Measurements from ENCODE around the gene DLL1. TPM values are rescaled to one million over a fixed set of nuclear protein-coding genes. Genes with fewer than 3 reads are reported as not detected.

The DLL1 gene
- total RNA-seq, 5 donors from 2014 or later (not counting 1 experiment from before 2014, with no cell fraction given): 3.3 to 8.6 (median 4.7) TPM

DNA sequence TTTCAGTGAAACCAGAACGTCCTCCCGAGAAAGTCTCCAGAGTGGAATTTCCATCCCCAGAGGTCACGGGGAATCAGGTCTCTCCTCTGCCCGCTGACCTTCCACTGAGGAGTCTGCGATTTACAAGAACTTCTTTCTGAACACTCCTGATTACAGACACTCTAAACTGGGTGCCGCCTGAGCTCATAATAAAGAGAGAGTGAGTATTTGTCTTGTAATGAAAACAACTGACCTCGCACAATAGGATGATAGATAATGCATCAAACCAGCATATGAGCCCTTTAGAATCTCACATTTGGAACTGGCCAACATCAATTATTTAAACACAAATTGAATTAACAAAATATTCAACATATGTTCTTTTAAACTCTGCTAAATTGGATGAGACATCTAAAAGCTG lies 47.5 kb downstream of the DLL1 start:
- CTCF ChIA-PET: no interaction called here
- Mint-ChIP-seq H3K36me3 (no peaks in the 10 kb centered on the region), H3K4me3 (no peak overlapping the region), H3K27ac (no peak overlapping the region), H3K9me3 (no peaks in the 10 kb centered on the region), H3K27me3 (peaks cover 5 to 7% of the 10 kb centered on the region in 2 donors), H3K4me1 (no peaks in the 10 kb centered on the region)
- Histone ChIP-seq H3K9me3 (no peaks in the 10 kb centered on the region), H3K4me3 (ENCODE audit: control insufficient read depth in 1 of 2, extremely low read depth in 1 of 2, low read length in 1 of 2) (no peak overlapping the region), H3K27me3 (replicated peaks in 1 of 2; ENCODE audit: control insufficient read depth in 2 of 2, extremely low read depth in 1 of 2, insufficient read depth in 2 of 2, low read length in 1 of 2) (peaks cover 0 to 35% of the 10 kb centered on the region in 2 experiments), H3K27ac (ENCODE audit: low read length) (no peak overlapping the region), H3K4me1 (ENCODE audit: control insufficient read depth in 1 of 2, extremely low read depth in 1 of 2, insufficient read depth in 2 of 2, low read length in 2 of 2) (no peaks in the 10 kb centered on the region), H3K36me3 (ENCODE audit: control insufficient read depth in 2 of 2, extremely low read depth in 1 of 2, insufficient read depth in 1 of 2, low read length in 1 of 2) (no peaks in the 10 kb centered on the region)
- 50% methylated on average over 2 of the region's 7 CpGs for WGBS (ENCODE audit: insufficient coverage)
- POLR2A ChIA-PET: no interaction called here
- DNase-seq (no peak), ATAC-seq (replicated peaks in 1 of 4) (no peak)

DNA sequence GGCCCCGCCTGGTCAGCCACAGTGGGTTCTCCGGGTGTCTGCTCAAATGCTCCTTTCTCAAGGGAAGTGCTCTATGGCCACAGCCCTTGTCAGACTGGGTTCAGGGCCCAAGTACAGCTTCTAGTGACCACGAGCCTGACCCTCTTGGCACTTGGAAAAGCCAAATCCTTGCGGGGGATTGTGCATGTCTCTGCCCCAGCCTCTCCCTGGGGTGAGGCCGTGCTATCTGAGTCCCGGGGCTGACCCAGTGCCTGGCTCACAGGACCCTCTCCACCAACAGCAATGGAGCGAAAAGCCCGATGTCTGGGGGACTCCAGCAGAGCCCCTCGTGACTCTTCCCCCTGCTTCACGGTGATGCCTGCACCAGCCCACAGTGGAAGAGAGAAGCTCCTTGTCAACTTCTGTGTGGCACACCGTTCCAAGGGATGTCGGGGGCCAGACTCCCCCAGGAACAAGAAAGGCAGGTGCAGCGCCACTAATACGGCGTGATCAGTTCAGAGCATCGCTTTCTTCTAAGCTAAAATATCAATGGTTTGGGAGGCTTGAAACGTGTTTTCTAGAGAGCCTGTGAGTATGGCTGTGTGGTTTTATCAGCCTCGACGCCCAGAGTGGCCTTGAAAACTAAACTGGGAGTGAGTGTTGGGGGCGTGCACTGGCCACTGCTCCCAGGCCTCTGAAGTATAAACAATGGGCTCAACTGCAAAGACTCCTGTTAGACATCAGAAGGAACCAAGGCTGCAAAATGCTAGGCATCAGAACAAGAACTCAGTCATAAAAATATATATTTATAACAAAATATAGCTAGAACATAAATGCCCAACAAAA lies 51.9 kb downstream of the DLL1 start:
- Histone ChIP-seq H3K27me3 (replicated peaks in 1 of 2; ENCODE audit: control insufficient read depth in 2 of 2, extremely low read depth in 1 of 2, insufficient read depth in 2 of 2, low read length in 1 of 2) (peaks cover 0 to 25% of the 10 kb centered on the region in 2 experiments), H3K9me3 (no peaks in the 10 kb centered on the region), H3K27ac (ENCODE audit: low read length) (no peak overlapping the region), H3K36me3 (ENCODE audit: control insufficient read depth in 2 of 2, extremely low read depth in 1 of 2, insufficient read depth in 1 of 2, low read length in 1 of 2) (no peaks in the 10 kb centered on the region), H3K4me1 (ENCODE audit: control insufficient read depth in 1 of 2, extremely low read depth in 1 of 2, insufficient read depth in 2 of 2, low read length in 2 of 2) (no peaks in the 10 kb centered on the region), H3K4me3 (ENCODE audit: control insufficient read depth in 1 of 2, extremely low read depth in 1 of 2, low read length in 1 of 2) (no peak overlapping the region)
- H3K27me3 Mint-ChIP-seq: peaks cover 3 to 5% of the 10 kb centered on the region in 2 donors
- no peak for DNase-seq
- H3K4me1 Mint-ChIP-seq: no peaks in the 10 kb centered on the region
- ATAC-seq (replicated peaks in 1 of 4): no peak
- no peaks in the 10 kb centered on the region for H3K36me3 Mint-ChIP-seq
- ChIA-PET CTCF (no interaction called here), POLR2A (interaction anchor here in 1 of 2 donors (0.7 kb wide), 1 partner anchor 588 kb away, joined by 3 read pairs; no protein-coding TSS in a partner anchor)
- H3K27ac Mint-ChIP-seq: no peak overlapping the region
- WGBS (ENCODE audit: insufficient coverage): 70% methylated on average over 9 of the region's 20 CpGs
- H3K9me3 Mint-ChIP-seq: no peaks in the 10 kb centered on the region
- no peak overlapping the region for H3K4me3 Mint-ChIP-seq

DNA sequence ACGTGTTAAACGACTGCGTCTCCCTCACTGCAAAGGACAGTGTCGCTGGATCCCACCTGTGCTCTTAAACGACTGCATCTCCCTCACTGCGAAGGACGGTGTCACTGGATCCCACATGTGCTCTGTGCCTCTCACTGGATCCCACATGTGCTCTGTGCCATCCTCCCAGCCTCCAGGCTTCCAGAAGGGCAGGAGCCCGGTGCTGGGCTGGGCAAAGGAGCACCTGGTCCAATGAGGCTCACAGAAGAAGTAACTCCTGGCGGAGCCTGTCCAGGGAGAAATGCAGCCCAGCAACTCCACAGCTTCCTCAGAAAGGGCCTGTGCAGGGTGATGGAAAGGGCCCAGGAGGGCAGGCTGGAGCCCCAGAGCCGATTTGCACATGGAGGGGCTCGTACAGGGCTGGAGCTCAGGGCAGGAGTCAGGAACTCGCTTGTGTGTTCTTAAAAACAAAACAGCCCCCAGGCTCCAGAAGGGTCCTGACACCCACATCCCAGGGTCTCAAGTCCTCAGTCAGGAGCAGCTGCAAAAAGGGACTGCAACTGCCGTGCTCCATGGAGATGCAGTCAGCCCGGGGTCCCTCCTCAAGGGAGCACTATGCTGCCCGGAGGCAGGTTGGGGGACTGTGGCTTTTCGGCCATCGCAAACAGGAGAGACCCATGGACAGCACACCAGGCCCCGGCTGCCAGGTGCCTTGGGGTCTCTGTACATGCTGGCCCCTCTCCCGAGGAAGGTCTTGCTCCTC lies 52.7 kb downstream of the DLL1 start:
- H3K4me3 ChIP-seq (ENCODE audit: control insufficient read depth in 1 of 2, extremely low read depth in 1 of 2, low read length in 1 of 2): no peak overlapping the region
- ATAC-seq (replicated peaks in 1 of 4): no peak
- CTCF ChIA-PET: no interaction called here

DNA sequence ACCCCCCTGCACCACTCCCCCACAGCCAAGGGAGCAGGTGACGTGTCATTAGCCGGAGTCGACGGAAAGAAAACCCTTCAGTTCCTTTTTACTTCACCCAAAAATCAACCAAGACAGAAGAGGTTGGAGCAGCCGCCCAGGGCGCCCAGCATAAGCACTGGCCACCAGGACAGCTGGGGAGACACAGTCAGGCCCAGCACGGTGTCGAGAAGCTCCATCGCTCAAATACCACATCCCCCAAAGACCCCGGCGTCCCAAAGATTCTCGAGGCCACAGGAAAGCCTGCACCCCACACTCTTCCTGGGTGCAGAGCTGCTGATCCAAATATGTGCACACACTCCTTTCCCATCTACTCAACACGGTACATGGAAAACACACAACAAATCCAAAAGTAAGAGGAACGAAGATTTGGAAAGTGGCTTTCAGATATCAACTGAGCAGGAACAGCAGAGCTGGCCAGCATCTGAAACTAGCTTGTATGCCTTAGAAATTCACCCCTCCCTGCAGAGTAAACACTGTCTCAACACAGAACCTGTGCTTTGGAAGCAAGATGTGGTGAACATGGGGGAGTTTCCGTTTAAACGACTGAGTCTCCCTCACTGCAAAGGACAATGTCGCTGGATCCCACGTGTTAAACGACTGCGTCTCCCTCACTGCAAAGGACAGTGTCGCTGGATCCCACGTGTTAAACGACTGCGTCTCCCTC lies 54.6 kb downstream of the DLL1 start:
- Mint-ChIP-seq H3K4me3 (no peak overlapping the region), H3K4me1 (no peaks in the 10 kb centered on the region), H3K36me3 (no peaks in the 10 kb centered on the region), H3K27me3 (peaks cover 0 to 3% of the 10 kb centered on the region in 2 donors), H3K9me3 (no peaks in the 10 kb centered on the region), H3K27ac (no peak overlapping the region)
- H3K9me3 ChIP-seq: no peaks in the 10 kb centered on the region
- ChIA-PET CTCF (no interaction called here), POLR2A (no interaction called here)
- no peak for DNase-seq
- peaks cover 0 to 27% of the 10 kb centered on the region in 2 experiments for H3K27me3 ChIP-seq (replicated peaks in 1 of 2; ENCODE audit: control insufficient read depth in 2 of 2, extremely low read depth in 1 of 2, insufficient read depth in 2 of 2, low read length in 1 of 2)
- no peak for ATAC-seq (replicated peaks in 1 of 4)
- H3K27ac ChIP-seq (ENCODE audit: low read length): no peak overlapping the region
- no peak overlapping the region for H3K4me3 ChIP-seq (ENCODE audit: control insufficient read depth in 1 of 2, extremely low read depth in 1 of 2, low read length in 1 of 2)
- 75% methylated on average over 16 of the region's 24 CpGs for WGBS (ENCODE audit: insufficient coverage)
- H3K4me1 ChIP-seq (ENCODE audit: control insufficient read depth in 1 of 2, extremely low read depth in 1 of 2, insufficient read depth in 2 of 2, low read length in 2 of 2): no peaks in the 10 kb centered on the region
- H3K36me3 ChIP-seq (ENCODE audit: control insufficient read depth in 2 of 2, extremely low read depth in 1 of 2, insufficient read depth in 1 of 2, low read length in 1 of 2): no peaks in the 10 kb centered on the region

More for the DNA sequence above, 52.7 kb downstream of the DLL1 start:
- no peak overlapping the region for H3K27ac Mint-ChIP-seq
- no peaks in the 10 kb centered on the region for H3K4me1 Mint-ChIP-seq
- H3K36me3 Mint-ChIP-seq: no peaks in the 10 kb centered on the region
- H3K27me3 ChIP-seq (replicated peaks in 1 of 2; ENCODE audit: control insufficient read depth in 2 of 2, extremely low read depth in 1 of 2, insufficient read depth in 2 of 2, low read length in 1 of 2): peaks cover 0 to 22% of the 10 kb centered on the region in 2 experiments
- H3K9me3 Mint-ChIP-seq: no peaks in the 10 kb centered on the region
- POLR2A ChIA-PET: no interaction called here
- no peak overlapping the region for H3K27ac ChIP-seq (ENCODE audit: low read length)
- no peaks in the 10 kb centered on the region for H3K4me1 ChIP-seq (ENCODE audit: control insufficient read depth in 1 of 2, extremely low read depth in 1 of 2, insufficient read depth in 2 of 2, low read length in 2 of 2)
- H3K36me3 ChIP-seq (ENCODE audit: control insufficient read depth in 2 of 2, extremely low read depth in 1 of 2, insufficient read depth in 1 of 2, low read length in 1 of 2): no peaks in the 10 kb centered on the region
- H3K9me3 ChIP-seq: no peaks in the 10 kb centered on the region
- H3K4me3 Mint-ChIP-seq: no peak overlapping the region
- H3K27me3 Mint-ChIP-seq: peaks cover 1 to 3% of the 10 kb centered on the region in 2 donors
- no peak for DNase-seq
- WGBS (ENCODE audit: insufficient coverage): 74% methylated on average over 19 of the region's 19 CpGs

DNA sequence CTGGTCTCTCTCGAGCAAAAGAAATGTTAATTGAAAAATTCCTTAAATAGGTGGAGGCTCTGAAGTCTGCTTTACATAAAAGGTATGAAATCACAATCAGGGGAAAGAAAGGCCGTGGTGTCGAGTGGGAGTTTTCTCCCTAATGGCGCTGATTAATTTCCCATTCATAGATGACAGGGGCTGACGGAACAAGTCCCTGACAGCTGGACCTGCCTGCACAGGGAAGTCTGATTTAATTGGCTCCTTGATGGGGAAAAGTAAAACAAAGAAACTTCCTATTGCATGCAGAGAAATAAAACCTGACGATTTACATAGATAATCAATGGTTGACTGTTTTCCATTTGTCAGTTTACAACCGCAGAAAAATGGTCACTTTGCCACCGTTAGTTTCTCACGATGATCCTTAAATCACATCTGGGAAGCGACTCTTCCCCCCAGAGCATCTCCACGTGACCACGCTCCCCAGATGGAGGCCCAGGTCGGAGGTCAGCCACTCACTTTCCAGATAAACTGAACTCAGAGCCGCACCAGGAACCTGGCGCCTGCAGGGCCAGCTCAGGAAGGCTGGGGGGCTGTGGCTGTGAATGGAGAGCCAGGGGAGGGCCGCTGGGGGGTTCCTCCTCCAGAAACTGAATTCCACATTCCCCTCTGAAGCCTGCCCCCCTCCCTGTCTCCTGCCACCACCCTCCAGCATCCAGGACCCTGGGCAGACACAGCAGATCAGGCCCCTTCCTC lies 55.3 kb downstream of the DLL1 start:
- no peaks in the 10 kb centered on the region for H3K9me3 ChIP-seq
- Mint-ChIP-seq H3K4me1 (no peaks in the 10 kb centered on the region), H3K27ac (no peak overlapping the region), H3K36me3 (no peaks in the 10 kb centered on the region), H3K4me3 (no peak overlapping the region), H3K27me3 (peaks cover 0 to 3% of the 10 kb centered on the region in 2 donors), H3K9me3 (no peaks in the 10 kb centered on the region)
- H3K4me3 ChIP-seq (ENCODE audit: control insufficient read depth in 1 of 2, extremely low read depth in 1 of 2, low read length in 1 of 2): no peak overlapping the region
- H3K36me3 ChIP-seq (ENCODE audit: control insufficient read depth in 2 of 2, extremely low read depth in 1 of 2, insufficient read depth in 1 of 2, low read length in 1 of 2): no peaks in the 10 kb centered on the region
- DNase-seq (no peak), ATAC-seq (replicated peaks in 1 of 4) (no peak)
- H3K27me3 ChIP-seq (replicated peaks in 1 of 2; ENCODE audit: control insufficient read depth in 2 of 2, extremely low read depth in 1 of 2, insufficient read depth in 2 of 2, low read length in 1 of 2): peaks cover 0 to 30% of the 10 kb centered on the region in 2 experiments
- ChIA-PET CTCF (no interaction called here), POLR2A (no interaction called here)
- H3K27ac ChIP-seq (ENCODE audit: low read length): no peak overlapping the region
- H3K4me1 ChIP-seq (ENCODE audit: control insufficient read depth in 1 of 2, extremely low read depth in 1 of 2, insufficient read depth in 2 of 2, low read length in 2 of 2): no peaks in the 10 kb centered on the region
- 82% methylated on average over 9 of the region's 16 CpGs for WGBS (ENCODE audit: insufficient coverage)

DNA sequence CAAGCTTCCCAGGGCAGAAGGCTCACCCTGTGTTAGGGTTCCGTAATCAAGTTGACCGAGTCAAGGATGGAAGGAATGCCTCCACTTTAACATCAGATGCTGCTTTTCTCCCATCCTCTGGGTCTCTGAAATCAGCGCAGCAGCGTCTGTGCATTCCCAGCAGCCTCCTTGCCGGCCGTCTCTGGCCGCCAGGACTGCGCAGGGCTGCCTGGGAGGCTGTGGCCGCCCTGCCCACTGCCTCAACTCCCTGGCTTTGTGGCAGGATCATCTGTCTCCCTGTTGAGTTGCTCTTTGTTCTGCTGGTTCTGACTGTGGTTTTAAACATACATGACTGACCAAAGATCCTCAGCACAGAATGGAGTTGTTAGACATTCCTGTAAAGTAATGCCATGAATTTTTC lies 56.5 kb downstream of the DLL1 start:
- Histone ChIP-seq H3K4me3 (ENCODE audit: control insufficient read depth in 1 of 2, extremely low read depth in 1 of 2, low read length in 1 of 2) (no peak overlapping the region), H3K27ac (ENCODE audit: low read length) (no peak overlapping the region), H3K27me3 (replicated peaks in 1 of 2; ENCODE audit: control insufficient read depth in 2 of 2, extremely low read depth in 1 of 2, insufficient read depth in 2 of 2, low read length in 1 of 2) (peaks cover 0 to 27% of the 10 kb centered on the region in 2 experiments), H3K4me1 (ENCODE audit: control insufficient read depth in 1 of 2, extremely low read depth in 1 of 2, insufficient read depth in 2 of 2, low read length in 2 of 2) (no peaks in the 10 kb centered on the region), H3K36me3 (ENCODE audit: control insufficient read depth in 2 of 2, extremely low read depth in 1 of 2, insufficient read depth in 1 of 2, low read length in 1 of 2) (no peaks in the 10 kb centered on the region), H3K9me3 (no peaks in the 10 kb centered on the region)
- ATAC-seq (replicated peaks in 1 of 4): no peak
- H3K36me3 Mint-ChIP-seq: no peaks in the 10 kb centered on the region
- no peak for DNase-seq
- CTCF ChIA-PET: no interaction called here
- H3K9me3 Mint-ChIP-seq: no peaks in the 10 kb centered on the region
- no peak overlapping the region for H3K27ac Mint-ChIP-seq
- POLR2A ChIA-PET: interaction anchor here in 1 of 2 donors (0.6 kb wide), 2 partner anchors 18 to 60 kb away, joined by 3 to 4 read pairs; no protein-coding TSS in a partner anchor
- no peaks in the 10 kb centered on the region for H3K4me1 Mint-ChIP-seq
- no peaks in the 10 kb centered on the region for H3K27me3 Mint-ChIP-seq
- no peak overlapping the region for H3K4me3 Mint-ChIP-seq
- 91% methylated on average over 9 of the region's 9 CpGs for WGBS (ENCODE audit: insufficient coverage)

All from T-cell (primary cell).